ELR (cell line): ENCODE data around the gene ZNF678.

Experiments
- DNase-seq: peaks from one replicate; pipeline ENCODE4 v3.0.0-alpha.2; 2015; ENCODE audit warnings: low read depth

ZNF678 gene

DNA sequence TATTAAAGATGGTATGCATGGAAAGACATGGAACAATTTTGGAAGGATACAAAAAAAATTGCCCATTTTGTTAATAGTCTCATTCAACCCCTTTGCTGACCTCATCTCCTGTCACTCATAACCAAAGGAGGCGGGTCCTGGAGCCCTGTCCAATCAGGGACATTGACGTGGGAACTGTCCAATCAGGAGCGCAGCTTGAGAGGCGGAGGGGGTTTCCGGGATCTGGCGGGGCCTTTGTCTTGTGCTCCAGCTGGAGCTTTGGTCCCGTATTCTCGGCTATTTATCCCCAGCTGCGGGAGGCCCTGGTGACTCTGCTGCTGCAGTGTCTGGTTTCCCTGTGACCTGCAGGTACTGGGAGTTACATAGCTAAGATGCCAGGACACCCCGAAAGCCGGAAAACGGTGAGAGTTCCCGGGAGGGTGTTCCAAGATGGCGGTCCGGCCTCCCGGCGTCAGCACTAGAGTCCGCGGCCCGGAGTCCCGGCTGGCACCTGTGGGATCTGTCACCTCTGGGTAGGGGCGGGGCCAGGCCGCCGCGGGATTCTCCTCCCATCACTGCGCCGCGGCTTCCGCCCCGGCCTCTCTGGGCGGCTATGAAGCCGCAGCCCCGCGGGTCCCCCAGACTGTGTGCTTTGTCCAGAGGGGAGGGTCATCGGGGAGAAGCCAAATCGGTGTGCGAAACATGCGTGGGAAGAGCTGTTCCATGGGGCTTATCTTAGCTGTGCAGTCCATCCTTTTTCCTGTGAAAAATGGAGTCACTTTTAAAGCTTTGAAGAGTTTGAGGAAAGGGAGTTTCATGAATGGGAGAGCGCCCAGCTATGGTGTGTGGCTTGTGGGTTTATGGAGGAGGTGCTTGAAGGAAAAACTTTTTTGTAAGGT is at the start of gene ZNF678:
ZNF678 (plus strand) TSS at position 233 of the 878 bp plus-strand sequence. CDS start 87,436 bp downstream, outside the sequence.
- DNase-seq, result peak; percentile 97

- no peak for DNase-seq
Measured at GRCh38 chr1:227518876-227519275, 44.5 kb upstream of the ZNF678 start.

GRCh38 chr1:227521782-227522181 is 41.6 kb upstream of the ZNF678 start:
- no peak for DNase-seq

DNA sequence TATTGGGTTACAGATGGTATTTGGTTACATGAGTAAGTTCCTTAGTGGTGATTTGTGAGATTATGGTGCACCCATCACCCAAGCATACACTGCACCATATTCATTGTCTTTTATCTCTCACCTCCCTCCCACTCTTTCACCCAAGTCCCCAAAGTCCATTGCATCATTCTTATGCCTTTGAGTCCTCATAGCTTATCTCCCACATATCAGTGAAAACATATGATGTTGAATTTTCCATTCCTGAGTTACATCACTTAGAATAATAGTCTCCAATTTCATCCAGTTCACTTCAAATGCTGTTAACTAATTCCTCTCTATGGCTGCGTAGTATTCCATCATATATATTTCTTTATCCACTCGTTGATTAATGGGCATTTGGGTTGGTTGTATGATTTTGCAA is 36.8 kb upstream of the ZNF678 start:
- DNase-seq, result no peak

- no peak for DNase-seq
Measured at GRCh38 chr1:227532019-227532619, 31.2 kb upstream of the ZNF678 start.

GRCh38 chr1:227540170-227541098 is 22.9 kb upstream of the ZNF678 start:
- DNase-seq, result no peak

DNA sequence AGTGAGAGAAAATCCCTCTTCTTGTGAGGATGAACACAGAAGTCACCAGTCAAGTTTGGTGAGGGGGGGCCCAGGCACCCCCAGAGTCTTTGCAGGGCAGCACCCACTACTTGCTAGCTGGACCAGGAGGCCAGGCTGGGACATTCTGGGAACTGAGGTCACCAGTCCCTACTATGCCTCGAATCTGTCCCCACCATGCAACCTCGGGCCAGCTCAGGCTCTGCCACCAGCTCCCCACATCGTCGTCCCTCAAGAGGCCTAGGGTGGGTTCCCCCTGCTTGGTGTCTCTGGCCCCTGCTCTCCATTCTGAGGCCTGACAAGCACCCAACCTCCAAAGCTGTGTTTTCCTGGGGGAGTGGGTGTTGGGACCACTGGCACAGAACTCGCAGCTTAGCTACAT is 22.2 kb upstream of the ZNF678 start:
- no peak for DNase-seq

- DNase-seq, result no peak
Measured at GRCh38 chr1:227541796-227542152, 21.6 kb upstream of the ZNF678 start.

GRCh38 chr1:227542153-227543120 is 20.9 kb upstream of the ZNF678 start:
- DNase-seq, result peak; percentile 87

- DNase-seq, result no peak
Measured at GRCh38 chr1:227543283-227544066, 19.9 kb upstream of the ZNF678 start.

DNA sequence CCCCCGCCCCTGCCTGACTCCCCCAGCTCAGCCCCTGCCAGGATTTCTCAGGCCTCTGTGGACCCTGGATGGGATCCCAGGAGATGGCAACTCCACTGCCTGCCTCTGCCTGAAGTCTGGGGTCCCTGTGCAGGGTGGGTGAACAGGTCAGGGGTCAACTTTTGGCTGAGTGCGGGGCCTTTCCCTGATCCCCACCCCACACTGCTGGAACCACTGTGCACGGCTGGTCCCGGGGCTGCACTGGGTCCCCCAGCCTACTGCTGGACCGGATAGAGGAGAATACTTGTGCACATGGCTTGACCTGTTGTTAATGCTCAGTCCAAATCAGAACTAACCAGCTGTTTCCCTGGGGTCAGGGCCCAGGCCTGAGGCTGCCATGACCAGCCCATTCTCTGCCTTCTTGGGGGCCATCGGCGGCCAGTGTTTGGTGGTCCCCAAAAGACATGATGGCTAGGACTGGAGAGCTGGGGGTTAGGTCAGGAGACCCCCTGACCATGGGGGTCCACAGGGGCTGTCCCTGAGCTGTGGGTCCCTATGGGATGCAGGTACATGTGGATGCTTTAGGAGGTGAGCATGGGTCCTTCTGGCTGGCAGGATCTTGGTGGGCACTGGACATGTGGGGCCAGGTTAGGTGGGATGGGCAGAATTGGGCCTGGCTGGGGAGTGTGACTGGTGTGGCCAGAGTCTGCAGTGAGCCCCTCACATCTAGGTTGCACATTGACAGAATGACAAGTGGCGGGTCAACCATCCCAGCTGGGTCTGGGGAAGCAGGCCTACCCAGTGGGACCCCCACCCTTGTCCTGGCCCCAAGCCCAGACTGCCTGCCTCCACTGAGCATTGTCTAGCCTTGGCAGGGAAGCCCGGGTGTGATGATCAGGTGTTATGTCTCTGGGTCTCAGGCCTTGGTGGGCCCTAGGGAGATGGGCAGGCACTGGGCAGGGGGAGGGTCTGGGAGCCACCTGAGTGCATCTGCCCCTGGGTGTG is 19.0 kb upstream of the ZNF678 start:
- no peak for DNase-seq

GRCh38 chr1:227545361-227545760 is 18.0 kb upstream of the ZNF678 start:
- no peak for DNase-seq

DNA sequence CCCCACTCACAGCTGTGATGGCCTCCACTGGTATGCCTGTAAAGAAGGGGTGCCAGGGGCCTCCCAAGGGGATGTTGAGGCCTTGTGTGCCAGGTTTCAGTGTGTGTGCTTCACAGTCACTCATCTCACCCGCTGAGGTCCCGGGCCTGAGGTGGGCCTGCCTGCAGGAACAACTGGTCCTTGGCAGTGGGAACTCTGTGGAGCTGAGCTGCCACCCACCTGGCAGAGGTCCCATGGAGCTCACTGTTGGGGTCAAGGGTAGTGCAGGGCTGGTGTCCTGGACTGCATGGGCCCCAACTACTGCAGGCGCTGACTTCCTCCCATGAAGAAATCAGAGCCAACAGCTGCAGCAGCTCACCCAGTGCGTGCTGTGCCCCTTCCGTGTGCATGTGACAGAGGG is 17.3 kb upstream of the ZNF678 start:
- no peak for DNase-seq

DNA sequence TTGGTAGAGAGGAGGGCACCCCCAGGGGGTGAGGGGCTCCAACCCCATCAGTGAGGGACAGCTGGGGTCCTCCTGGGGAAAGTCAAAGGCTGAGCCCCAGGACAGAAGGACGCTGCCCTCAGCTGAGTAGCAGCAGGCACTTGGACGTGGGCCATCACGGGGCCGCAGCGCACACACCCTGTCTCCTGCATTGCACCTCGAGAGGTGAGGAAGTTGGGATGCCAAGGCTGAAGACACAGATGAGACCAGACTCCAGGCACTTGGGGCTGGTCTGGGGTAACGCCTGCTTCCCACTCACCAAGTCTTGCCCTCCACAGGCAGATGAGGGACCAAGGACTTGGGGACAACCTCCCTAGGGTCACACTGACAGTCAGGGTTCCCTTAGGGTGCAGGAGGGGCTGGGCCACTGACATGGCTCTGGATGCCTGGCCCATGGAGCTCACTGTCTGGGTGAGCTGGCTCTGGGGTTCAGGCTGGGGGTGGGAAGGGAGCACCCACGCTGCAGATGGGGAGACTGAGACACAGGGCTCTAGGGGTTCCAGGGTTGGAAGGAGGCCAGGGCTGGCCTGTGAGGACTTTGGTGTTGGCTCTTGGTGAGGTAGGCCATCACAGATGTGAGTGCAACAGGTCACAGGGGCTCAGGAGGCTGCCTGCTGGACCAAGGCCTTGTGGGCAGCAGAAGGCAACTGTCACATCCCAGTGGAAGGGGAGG is 16.6 kb upstream of the ZNF678 start:
- no peak for DNase-seq

DNA sequence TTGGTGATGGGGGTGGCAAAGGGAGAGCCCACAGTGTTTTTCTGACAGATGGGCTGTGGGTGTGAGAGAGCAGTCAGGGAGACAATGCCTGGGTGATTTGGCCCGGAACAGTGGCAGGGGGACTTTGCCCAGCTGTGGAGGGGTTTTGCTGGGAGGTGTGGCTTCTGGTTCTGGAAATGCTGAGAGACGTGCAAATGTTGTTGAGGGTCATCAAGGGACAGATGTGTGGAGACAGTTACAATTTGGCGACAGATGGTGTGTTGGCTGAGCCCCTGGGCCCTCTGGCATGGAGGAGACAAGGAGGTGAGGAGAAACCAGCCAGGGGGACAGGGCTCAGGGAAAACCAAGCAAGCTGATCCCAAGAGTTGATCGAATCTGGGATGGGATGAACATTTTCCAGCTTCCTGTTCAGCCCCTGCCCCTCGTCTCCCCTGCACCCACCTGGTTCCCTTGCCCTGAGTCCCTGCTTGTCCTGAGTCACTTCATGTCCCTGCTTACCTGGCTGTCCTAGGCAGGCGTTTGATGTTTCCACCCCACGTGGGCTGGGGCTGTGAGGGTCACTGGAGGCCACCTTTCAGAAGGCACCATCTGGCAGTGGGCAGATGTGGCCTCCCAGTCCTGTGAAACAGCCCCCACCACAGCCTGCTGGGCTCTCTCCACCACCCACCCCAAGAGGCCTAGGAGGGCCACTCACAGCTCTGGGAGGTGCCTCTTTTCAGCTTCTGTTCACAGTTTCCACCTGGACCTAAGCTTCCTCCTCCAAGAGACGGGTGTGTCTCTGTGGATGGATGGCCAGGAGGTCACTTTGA is 15.8 kb upstream of the ZNF678 start:
- no peak for DNase-seq

DNA sequence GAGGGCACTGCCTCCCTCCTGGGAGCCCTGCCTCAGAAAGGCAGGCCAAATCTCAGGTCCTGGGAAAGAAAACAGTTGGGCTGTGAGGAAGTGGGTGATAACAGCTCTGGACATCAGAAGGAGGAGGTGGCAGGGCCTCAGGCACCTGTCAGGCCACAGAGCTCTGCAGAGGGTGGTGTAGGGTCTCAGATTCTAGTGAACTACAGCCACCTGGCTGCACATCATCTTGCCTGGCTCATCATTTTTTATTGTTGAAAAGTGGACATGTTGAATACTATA is 15.3 kb upstream of the ZNF678 start:
- DNase-seq, result no peak

- DNase-seq, result no peak
Measured at GRCh38 chr1:227548448-227548847, 14.9 kb upstream of the ZNF678 start.

DNA sequence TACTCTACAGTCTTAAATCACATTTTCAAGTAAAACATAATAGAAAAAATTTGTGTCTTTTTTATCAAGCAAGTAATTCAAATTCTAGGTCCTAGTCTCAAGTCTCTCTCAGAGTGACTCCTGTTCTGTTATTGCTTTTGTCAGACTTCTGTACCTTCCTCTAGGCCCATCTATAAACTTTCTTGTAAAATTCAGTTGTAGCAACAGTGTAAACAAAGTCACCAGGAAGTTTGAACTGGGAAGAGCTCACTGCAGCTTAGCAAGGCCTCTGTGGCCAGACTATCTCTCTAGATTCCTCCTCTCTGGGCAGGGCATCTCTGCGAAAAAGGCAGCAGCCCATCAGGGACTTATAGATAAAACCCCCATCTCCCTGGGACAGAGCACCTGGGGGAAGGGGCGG is 13.5 kb upstream of the ZNF678 start:
- DNase-seq, result no peak
